Stimulated activated CD4-positive, alpha-beta T cell treated with anti-CD3 and anti-CD28 coated beads, Interleukin-12 subunit alpha, Interleukin-12 subunit beta, amount 100 ng/mL, for 48 hours (primary cell): ENCODE data around the gene APOBEC2.
A peak's percentile ranks its signal among the peaks of the same experiment; 100 is the strongest.

ENCODE experiments used
- DNase-seq, 3 donors: peaks; one replicate each; pipeline ENCODE4 v3.0.0-alpha.2; 2020; ENCODE audit warnings: low read depth in 2 of 3, low spot score in 1 of 3

APOBEC2 gene

GRCh38 chr6:41037107-41037900, 15.7 kb upstream of the APOBEC2 start:
- no peak for DNase-seq

- no peak for DNase-seq
Measured at GRCh38 chr6:41038205-41038604, 14.8 kb upstream of the APOBEC2 start.

- peak; percentile 31 to 59 (median 39) for DNase-seq
Measured at GRCh38 chr6:41039060-41039998, 13.7 kb upstream of the APOBEC2 start, which contains the start of gene UNC5CL. TSS of gene UNC5CL (minus strand) at chr6:41039221. CDS start at chr6:41035074, 4,147 bp downstream.

- DNase-seq = no peak
Measured at GRCh38 chr6:41040101-41040939, 12.7 kb upstream of the APOBEC2 start.

- DNase-seq = no peak
Measured at GRCh38 chr6:41040940-41041536, 12.0 kb upstream of the APOBEC2 start.

GRCh38 chr6:41042226-41043055, 10.6 kb upstream of the APOBEC2 start, which contains the start of gene TSPO2:
TSS of gene TSPO2 (plus strand) at chr6:41042467. CDS start at chr6:41042986, 519 bp downstream.
- no peak for DNase-seq

GRCh38 chr6:41043151-41043550, 9.9 kb upstream of the APOBEC2 start:
- DNase-seq = no peak

- DNase-seq = no peak
Measured at GRCh38 chr6:41045664-41046063, 7.3 kb upstream of the APOBEC2 start.

- DNase-seq = no peak
Measured at GRCh38 chr6:41046084-41046483, 6.9 kb upstream of the APOBEC2 start.

GRCh38 chr6:41047306-41047705, 5.7 kb upstream of the APOBEC2 start:
- DNase-seq = no peak

GRCh38 chr6:41047745-41048732, 5.0 kb upstream of the APOBEC2 start:
- no peak for DNase-seq

- no peak for DNase-seq
Measured at GRCh38 chr6:41049521-41049920, 3.5 kb upstream of the APOBEC2 start.

GRCh38 chr6:41049955-41050354, 3.0 kb upstream of the APOBEC2 start:
- DNase-seq = no peak

- no peak for DNase-seq
Measured at GRCh38 chr6:41050536-41050935, 2.5 kb upstream of the APOBEC2 start.

- no peak for DNase-seq
Measured at GRCh38 chr6:41051873-41052272, 1.1 kb upstream of the APOBEC2 start.

- no peak for DNase-seq
Measured at GRCh38 chr6:41054511-41054910, 1.5 kb downstream of the APOBEC2 start.

- DNase-seq = no peak
Measured at GRCh38 chr6:41055149-41055548, 2.1 kb downstream of the APOBEC2 start.

- DNase-seq = no peak
Measured at GRCh38 chr6:41056768-41057490, 3.9 kb downstream of the APOBEC2 start.
